ENCODE measurements around the gene FHOD3.

- TF ChIP-seq GATA2 (IDR thresholded peaks at IDR 0.05; ENCODE audit: low read depth, low read length) (no peak), GATA3 (IDR thresholded peaks at IDR 0.05; ENCODE audit: low read depth, low read length) (no peak)
These were observed 115.3 kb downstream of the FHOD3 start for GRCh38 chr18:36412778-36413177.

All from SH-SY5Y (cell line).